NB4 (cell line): ENCODE data around the gene EHMT1.

Source experiments
- MYC ChIP-seq: IDR thresholded peaks from 2 replicates; pipeline ENCODE4 v1.6.1; 2011; ENCODE audit warnings: low read depth, low read length
- POLR2A ChIP-seq: IDR thresholded peaks from 2 replicates; pipeline ENCODE4 v1.6.1; 2011; ENCODE audit warnings: mild to moderate bottlenecking; ENCODE audit not compliant: insufficient read length; ENCODE audit errors: extremely low read depth
- TF ChIP-seq, protein P1 (sequence below): IDR thresholded peaks from one replicate; pipeline ENCODE4 v1.5.1; 2012; ENCODE audit warnings: low read depth, low read length
- TF ChIP-seq, protein P2 (sequence below): IDR thresholded peaks from 2 replicates; pipeline ENCODE4 v1.6.1; 2011; ENCODE audit warnings: low read depth, low read length

GRCh38 chr9:137860361-137860760, 241.6 kb downstream of the EHMT1 start:
- TF ChIP-seq, protein P1, sequence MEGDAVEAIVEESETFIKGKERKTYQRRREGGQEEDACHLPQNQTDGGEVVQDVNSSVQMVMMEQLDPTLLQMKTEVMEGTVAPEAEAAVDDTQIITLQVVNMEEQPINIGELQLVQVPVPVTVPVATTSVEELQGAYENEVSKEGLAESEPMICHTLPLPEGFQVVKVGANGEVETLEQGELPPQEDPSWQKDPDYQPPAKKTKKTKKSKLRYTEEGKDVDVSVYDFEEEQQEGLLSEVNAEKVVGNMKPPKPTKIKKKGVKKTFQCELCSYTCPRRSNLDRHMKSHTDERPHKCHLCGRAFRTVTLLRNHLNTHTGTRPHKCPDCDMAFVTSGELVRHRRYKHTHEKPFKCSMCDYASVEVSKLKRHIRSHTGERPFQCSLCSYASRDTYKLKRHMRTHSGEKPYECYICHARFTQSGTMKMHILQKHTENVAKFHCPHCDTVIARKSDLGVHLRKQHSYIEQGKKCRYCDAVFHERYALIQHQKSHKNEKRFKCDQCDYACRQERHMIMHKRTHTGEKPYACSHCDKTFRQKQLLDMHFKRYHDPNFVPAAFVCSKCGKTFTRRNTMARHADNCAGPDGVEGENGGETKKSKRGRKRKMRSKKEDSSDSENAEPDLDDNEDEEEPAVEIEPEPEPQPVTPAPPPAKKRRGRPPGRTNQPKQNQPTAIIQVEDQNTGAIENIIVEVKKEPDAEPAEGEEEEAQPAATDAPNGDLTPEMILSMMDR, result no peak
- TF ChIP-seq POLR2A (no peak), MYC (no peak)
- TF ChIP-seq, protein P2, sequence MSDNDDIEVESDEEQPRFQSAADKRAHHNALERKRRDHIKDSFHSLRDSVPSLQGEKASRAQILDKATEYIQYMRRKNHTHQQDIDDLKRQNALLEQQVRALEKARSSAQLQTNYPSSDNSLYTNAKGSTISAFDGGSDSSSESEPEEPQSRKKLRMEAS, result no peak
